HepG2 (cell line): ENCODE data around the gene ZNF391.

Experiments used
- CHD4 ChIP-seq: fragments of 200-600 bp; sonication (generic); IDR thresholded peaks from 2 replicates; pipeline ENCODE4 v1.7.0; 2017; ENCODE audit warnings: mild to moderate bottlenecking, low read length, borderline replicate concordance
- ETV5 ChIP-seq: IDR thresholded peaks from 2 replicates; pipeline ENCODE4 v1.6.1; 2018; ENCODE audit warnings: missing biosample characterization, missing genetic modification reagents, inconsistent platforms, borderline replicate concordance
- MXI1 ChIP-seq: IDR thresholded peaks from 3 replicates; pipeline ENCODE4 v1.6.1; 2012; ENCODE audit warnings: low read depth, low read length, inconsistent platforms, borderline replicate concordance
- POLR2AphosphoS5 ChIP-seq: IDR thresholded peaks from 2 replicates; pipeline ENCODE4 v1.6.1; 2012; ENCODE audit warnings: low read depth, low read length
- REL ChIP-seq: sonication (generic); formaldehyde crosslinking; conservative IDR thresholded peaks from 2 replicates; pipeline ENCODE4 v1.8.0; 2022; ENCODE audit warnings: mild to moderate bottlenecking, missing genetic modification reagents, moderate library complexity
- REPIN1 ChIP-seq: sonication (generic); formaldehyde crosslinking; IDR thresholded peaks from 2 replicates; pipeline ENCODE4 v1.8.0; 2022; ENCODE audit warnings: missing genetic modification reagents, low read depth, mild to moderate bottlenecking, borderline replicate concordance
- RXRA ChIP-seq: sonication (generic); formaldehyde crosslinking; IDR thresholded peaks from 2 replicates; pipeline ENCODE4 v1.5.1; 2020; ENCODE audit warnings: missing genetic modification reagents
- SMC3 ChIP-seq: IDR thresholded peaks from 2 replicates; pipeline ENCODE4 v1.6.1; 2011; ENCODE audit warnings: low read length, improper control_type of control experiment
- ZSCAN12 ChIP-seq: sonication (generic); formaldehyde crosslinking; IDR thresholded peaks from 2 replicates; pipeline ENCODE4 v1.9.0; 2021; ENCODE audit warnings: mild to moderate bottlenecking, missing genetic modification reagents
- TF ChIP-seq, protein P1 (sequence below): sonication (generic); formaldehyde crosslinking; IDR thresholded peaks from 2 replicates; pipeline ENCODE4 v1.5.0; 2020; ENCODE audit warnings: mild to moderate bottlenecking, missing genetic modification reagents, moderate library complexity

DNA sequence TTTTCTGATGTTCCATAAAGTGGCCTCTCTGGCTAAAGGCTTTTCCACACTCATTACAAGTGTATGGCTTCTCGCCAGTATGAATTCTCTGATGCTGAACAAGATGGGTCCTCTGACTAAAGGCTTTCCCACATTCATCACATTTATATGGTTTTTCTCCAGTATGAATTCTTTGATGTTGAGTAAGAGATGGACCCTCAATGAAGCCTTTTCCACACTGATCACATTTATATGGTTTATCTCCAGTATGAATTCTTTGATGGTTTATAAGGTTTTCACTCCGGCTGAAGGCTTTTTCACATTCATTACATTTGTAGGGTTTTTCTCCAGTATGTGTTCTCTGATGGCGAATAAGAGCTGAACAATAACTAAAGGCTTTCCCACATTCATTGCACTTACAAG is 63.9 kb downstream of the ZNF391 start:
- no peak for TF ChIP-seq RXRA (CRISPR knock-in tag)
- no peak for TF ChIP-seq CHD4
- TF ChIP-seq, protein P1, sequence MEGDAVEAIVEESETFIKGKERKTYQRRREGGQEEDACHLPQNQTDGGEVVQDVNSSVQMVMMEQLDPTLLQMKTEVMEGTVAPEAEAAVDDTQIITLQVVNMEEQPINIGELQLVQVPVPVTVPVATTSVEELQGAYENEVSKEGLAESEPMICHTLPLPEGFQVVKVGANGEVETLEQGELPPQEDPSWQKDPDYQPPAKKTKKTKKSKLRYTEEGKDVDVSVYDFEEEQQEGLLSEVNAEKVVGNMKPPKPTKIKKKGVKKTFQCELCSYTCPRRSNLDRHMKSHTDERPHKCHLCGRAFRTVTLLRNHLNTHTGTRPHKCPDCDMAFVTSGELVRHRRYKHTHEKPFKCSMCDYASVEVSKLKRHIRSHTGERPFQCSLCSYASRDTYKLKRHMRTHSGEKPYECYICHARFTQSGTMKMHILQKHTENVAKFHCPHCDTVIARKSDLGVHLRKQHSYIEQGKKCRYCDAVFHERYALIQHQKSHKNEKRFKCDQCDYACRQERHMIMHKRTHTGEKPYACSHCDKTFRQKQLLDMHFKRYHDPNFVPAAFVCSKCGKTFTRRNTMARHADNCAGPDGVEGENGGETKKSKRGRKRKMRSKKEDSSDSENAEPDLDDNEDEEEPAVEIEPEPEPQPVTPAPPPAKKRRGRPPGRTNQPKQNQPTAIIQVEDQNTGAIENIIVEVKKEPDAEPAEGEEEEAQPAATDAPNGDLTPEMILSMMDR (CRISPR knock-in tag), result no peak
- no peak for TF ChIP-seq MXI1
- no peak for TF ChIP-seq ZSCAN12 (CRISPR knock-in tag)
- no peak for TF ChIP-seq ETV5
- TF ChIP-seq REL (CRISPR knock-in tag), result no peak
- no peak for TF ChIP-seq REPIN1 (CRISPR knock-in tag)
- no peak for TF ChIP-seq SMC3
- TF ChIP-seq POLR2AphosphoS5, result no peak
